Smooth muscle cell (in vitro differentiated cells): ENCODE data around the gene ITGB2. TPM values are rescaled to one million over a fixed set of nuclear protein-coding genes. Genes with fewer than 3 reads are reported as not detected.

ENCODE experiments used
- DNase-seq: peaks from one replicate; lab custom pipeline; 2025; ENCODE audit not compliant: unreplicated experiment; lab: John Stamatoyannopoulos, UW
- H2AFZ ChIP-seq: fragments of 200-600 bp; sonication (generic); 2 replicates; pipeline ENCODE4 v1.6.0; 2016; ENCODE audit warnings: antibody characterized with exemption, low read depth, mild to moderate bottlenecking
- H3F3A ChIP-seq: fragments of 200-600 bp; sonication (generic); 2 replicates; pipeline ENCODE4 v1.6.0; 2017; ENCODE audit warnings: antibody characterized with exemption, low read depth
- H3K27ac ChIP-seq: fragments of 200-600 bp; sonication (generic); 2 replicates; pipeline ENCODE4 v1.5.1; 2016; ENCODE audit warnings: low read depth, mild to moderate bottlenecking
- H3K27me3 ChIP-seq: fragments of 200-600 bp; sonication (generic); 2 replicates; pipeline ENCODE4 v1.6.1; 2016; ENCODE audit warnings: low read depth, mild to moderate bottlenecking
- H3K36me3 ChIP-seq: fragments of 200-600 bp; sonication (generic); 2 replicates; pipeline ENCODE4 v1.5.1; 2016; ENCODE audit warnings: low read depth
- H3K4me1 ChIP-seq: fragments of 200-600 bp; sonication (generic); 2 replicates; pipeline ENCODE4 v1.5.1; 2016; ENCODE audit warnings: low read depth
- H3K4me2 ChIP-seq: fragments of 200-600 bp; sonication (generic); 2 replicates; pipeline ENCODE4 v1.6.0; 2016; ENCODE audit warnings: mild to moderate bottlenecking
- H3K4me3 ChIP-seq: fragments of 200-600 bp; sonication (generic); 2 replicates; pipeline ENCODE4 v1.5.1; 2016; ENCODE audit warnings: mild to moderate bottlenecking
- H3K79me2 ChIP-seq: fragments of 200-600 bp; sonication (generic); 2 replicates; pipeline ENCODE4 v1.6.0; 2016; ENCODE audit warnings: low read depth, mild to moderate bottlenecking
- H3K9ac ChIP-seq: fragments of 200-600 bp; sonication (generic); 2 replicates; pipeline ENCODE4 v1.6.0; 2016; ENCODE audit warnings: low read depth
- H3K9me3 ChIP-seq: fragments of 200-600 bp; sonication (generic); replicated peaks from 2 replicates; pipeline ENCODE4 v1.5.1; 2016; ENCODE audit warnings: low read depth
- H4K20me1 ChIP-seq: fragments of 200-600 bp; sonication (generic); 2 replicates; pipeline ENCODE4 v1.6.0; 2016; ENCODE audit warnings: low read depth
- WGBS: methylation state at CpG from one replicate; pipeline ENCODE4 v1.1.7; 2016; ENCODE audit warnings: low lambda C conversion rate; 5-methylcytosine and 5-hydroxymethylcytosine counted together
- polyA plus RNA-seq: library from polyadenylated mRNA; unstranded; fragments of >200 nt; fragmentation: Nextera tagmentation; extraction: Ambion mirVana; gene quantifications from 2 replicates; pipeline ENCODE4 v1.2.1, GENCODE V29; 2016
- total RNA-seq: library from RNA; depleted of rRNA; stranded (reverse); fragments of >200 nt; gene quantifications from 2 replicates; pipeline ENCODE4 v1.2.3, GENCODE V29; 2014
- TF ChIP-seq, protein P1 (sequence below): fragments of 200-600 bp; sonication (generic); IDR thresholded peaks from 2 replicates; pipeline ENCODE4 v1.5.1; 2017; ENCODE audit warnings: borderline replicate concordance, mild to moderate bottlenecking, antibody characterized with exemption; ENCODE audit not compliant: insufficient read depth, poor library complexity, severe bottlenecking

Gene ITGB2
- total and polyA plus RNA-seq, 2 experiments from 2014 or later = 0.18 to 0.86 TPM

DNA sequence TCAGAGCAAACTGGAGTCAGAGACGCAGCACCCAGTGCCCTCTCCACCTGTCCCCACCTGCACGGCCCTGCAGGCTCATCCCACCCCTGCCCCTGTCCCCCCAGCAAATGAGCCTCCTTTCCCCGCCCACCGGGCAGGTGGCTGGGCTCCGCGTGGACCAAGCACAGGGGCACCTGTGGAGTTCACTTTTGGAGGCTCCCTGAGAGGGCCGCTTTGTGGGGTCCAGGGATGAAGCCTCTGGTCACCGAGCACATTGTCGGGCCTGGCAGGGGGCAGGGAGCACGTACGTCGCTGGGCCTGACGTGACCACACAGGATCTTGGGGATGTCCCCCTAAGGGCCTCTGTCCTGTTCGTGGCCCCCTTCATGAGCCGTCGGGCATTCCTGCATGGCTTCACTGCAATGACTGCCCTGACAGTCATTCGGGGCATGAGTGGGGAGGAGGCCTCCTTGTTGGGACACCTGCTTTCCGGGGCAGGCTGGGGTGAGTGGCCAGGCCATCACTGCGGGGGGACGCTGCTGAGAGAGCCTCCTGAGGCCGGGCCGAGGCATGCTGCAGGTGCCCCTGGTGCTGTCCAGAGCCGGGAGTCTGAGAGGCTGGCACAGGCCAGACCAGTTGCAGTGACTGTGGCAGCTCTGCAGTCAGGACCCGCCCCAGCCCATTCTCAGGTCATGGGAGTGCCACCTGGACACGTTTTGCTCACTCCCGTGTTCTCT is 38.8 kb upstream of the ITGB2 start:
- Histone ChIP-seq H3K9ac (peak overlapping the region; percentile 85), H3K79me2 (peaks cover 26% of the 10 kb centered on the region), H3K36me3 (no peaks in the 10 kb centered on the region), H3K4me2 (peak overlapping the region; percentile 48), H2AFZ (no peak overlapping the region), H3K4me1 (peaks cover 36% of the 10 kb centered on the region), H3K9me3 (no peaks in the 10 kb centered on the region), H3K27ac (peak overlapping the region; percentile 92), H3K4me3 (no peak overlapping the region), H3F3A (peaks cover 14% of the 10 kb centered on the region), H4K20me1 (peaks cover 39% of the 10 kb centered on the region), H3K27me3 (no peaks in the 10 kb centered on the region)
- TF ChIP-seq, protein P1, sequence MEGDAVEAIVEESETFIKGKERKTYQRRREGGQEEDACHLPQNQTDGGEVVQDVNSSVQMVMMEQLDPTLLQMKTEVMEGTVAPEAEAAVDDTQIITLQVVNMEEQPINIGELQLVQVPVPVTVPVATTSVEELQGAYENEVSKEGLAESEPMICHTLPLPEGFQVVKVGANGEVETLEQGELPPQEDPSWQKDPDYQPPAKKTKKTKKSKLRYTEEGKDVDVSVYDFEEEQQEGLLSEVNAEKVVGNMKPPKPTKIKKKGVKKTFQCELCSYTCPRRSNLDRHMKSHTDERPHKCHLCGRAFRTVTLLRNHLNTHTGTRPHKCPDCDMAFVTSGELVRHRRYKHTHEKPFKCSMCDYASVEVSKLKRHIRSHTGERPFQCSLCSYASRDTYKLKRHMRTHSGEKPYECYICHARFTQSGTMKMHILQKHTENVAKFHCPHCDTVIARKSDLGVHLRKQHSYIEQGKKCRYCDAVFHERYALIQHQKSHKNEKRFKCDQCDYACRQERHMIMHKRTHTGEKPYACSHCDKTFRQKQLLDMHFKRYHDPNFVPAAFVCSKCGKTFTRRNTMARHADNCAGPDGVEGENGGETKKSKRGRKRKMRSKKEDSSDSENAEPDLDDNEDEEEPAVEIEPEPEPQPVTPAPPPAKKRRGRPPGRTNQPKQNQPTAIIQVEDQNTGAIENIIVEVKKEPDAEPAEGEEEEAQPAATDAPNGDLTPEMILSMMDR = no peak
- no peak for DNase-seq
- WGBS = 94% methylated on average over 26 of the region's 26 CpGs

DNA sequence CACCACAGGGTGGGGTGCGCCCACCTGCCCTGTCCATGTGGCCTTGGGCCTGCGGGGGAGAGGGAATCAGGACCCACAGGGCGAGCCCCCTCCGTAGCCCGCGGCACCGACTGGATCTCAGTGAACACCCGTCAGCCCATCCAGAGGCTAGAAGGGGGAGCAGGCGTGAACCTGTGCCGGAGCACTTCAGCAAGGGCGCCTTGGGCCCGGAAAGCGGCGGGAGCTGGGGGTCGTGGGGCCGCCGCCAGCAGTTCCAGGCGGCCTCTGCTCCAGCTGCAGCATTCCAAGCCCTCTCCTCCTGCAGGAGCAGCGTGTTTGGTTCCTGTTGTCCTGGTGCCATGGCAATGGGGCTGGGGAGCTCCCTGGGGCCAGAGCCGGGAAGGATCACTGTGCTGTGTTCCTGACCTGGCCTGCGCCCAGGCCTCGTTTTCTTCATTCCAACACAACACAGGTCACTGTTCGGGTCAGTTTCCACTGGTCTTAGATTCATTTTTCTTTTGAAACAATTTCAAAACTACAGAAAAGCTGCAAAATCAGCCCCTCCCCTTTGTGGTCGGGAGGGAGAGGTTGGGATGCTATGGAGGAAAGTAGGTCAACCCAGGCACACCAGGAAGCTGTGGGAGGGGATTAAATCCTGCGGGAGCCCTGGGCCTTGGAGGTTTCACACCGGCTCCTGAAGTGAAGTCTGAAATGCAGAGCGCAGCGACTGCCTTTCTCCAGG is 37.9 kb upstream of the ITGB2 start:
- 65% methylated on average over 28 of the region's 28 CpGs for WGBS
- Histone ChIP-seq H3K4me3 (no peak overlapping the region), H3K27me3 (no peaks in the 10 kb centered on the region), H3K4me2 (peak overlapping the region; percentile 48), H3K4me1 (peaks cover 28% of the 10 kb centered on the region), H3K36me3 (no peaks in the 10 kb centered on the region), H3K27ac (peak overlapping the region; percentile 92), H3K79me2 (peaks cover 26% of the 10 kb centered on the region), H3K9me3 (no peaks in the 10 kb centered on the region), H3F3A (peaks cover 14% of the 10 kb centered on the region), H3K9ac (peak overlapping the region; percentile 85), H2AFZ (no peak overlapping the region), H4K20me1 (peaks cover 48% of the 10 kb centered on the region)
- TF ChIP-seq, protein P1 = no peak
- DNase-seq = no peak

DNA sequence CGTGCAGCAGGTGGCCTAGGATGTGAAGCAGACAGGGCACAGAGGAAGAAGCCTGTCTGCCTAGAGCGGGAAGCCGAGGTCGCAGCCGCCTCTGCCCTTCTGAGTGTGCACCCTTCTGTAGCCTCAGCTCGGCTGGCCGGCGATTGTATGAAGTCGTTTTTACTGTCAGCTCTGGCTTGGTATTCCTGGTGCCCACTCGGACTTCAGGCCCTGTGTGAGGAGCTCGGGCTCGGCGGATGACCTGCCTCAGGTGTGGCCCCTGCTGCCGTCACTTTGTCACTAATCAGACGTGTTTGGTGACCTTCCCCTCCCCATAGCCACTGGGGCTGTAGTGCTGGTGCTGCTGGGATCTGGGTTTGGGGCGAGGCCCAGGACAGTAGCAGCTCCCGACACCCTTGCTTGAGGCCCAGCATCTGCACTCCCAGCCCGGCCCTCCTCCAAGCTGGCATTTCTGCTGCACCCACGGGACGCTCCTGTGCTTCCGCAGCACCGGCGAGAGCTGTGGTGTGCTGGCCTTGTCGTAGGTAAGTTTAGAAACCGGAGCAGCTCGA is 37.3 kb upstream of the ITGB2 start:
- Histone ChIP-seq H3K27ac (peak overlapping the region; percentile 92), H2AFZ (no peak overlapping the region), H3K9ac (peak overlapping the region; percentile 85), H3K4me2 (peak overlapping the region; percentile 48), H3K79me2 (peaks cover 28% of the 10 kb centered on the region), H3K27me3 (no peaks in the 10 kb centered on the region), H3K4me1 (peaks cover 22% of the 10 kb centered on the region), H3F3A (peaks cover 8% of the 10 kb centered on the region), H3K36me3 (no peaks in the 10 kb centered on the region), H4K20me1 (peaks cover 54% of the 10 kb centered on the region), H3K4me3 (no peak overlapping the region), H3K9me3 (no peaks in the 10 kb centered on the region)
- DNase-seq = no peak
- TF ChIP-seq, protein P1 = no peak
- 93% methylated on average over 26 of the region's 26 CpGs for WGBS
